IMR-90 (cell line): ENCODE data around the gene GSTP1. TPM values are rescaled to one million over a fixed set of nuclear protein-coding genes. Genes with fewer than 3 reads are reported as not detected.

Experiments
- ATAC-seq: fragments of 200-7000 bp; cut with Tn5 transposase; 2 replicates; pipeline ENCODE4 v1.9.1; 2020; ENCODE audit warnings: low read depth, mild to moderate bottlenecking, moderate library complexity
- BruUV-seq: library from RNA; stranded (reverse); fragments of 400-500 nt; replicated peaks from 2 replicates; lab custom pipeline; 2021; lab: Mats Ljungman, UMichigan
- CTCF ChIA-PET: fragments of 300-600 bp; formaldehyde crosslinking; extraction: SDS; loops from one replicate; lab custom pipeline; 2021; ENCODE audit warnings: antibody characterized with exemption; lab: Yijun Ruan, JAX
- POLR2A ChIA-PET: fragments of 300-600 bp; sonication (Branson Sonifier 250); formaldehyde crosslinking; loops from one replicate; lab custom pipeline; 2022; ENCODE audit warnings: antibody characterized with exemption; ENCODE audit not compliant: unreplicated experiment; lab: Charles Lee
- DNase-seq: peaks from one replicate; pipeline ENCODE4 v3.0.0; 2013
- H2AFZ ChIP-seq: replicated peaks from 2 replicates; pipeline ENCODE3; 2013; ENCODE audit warnings: low read length, mild to moderate bottlenecking; ENCODE audit not compliant: poor library complexity
- H2AK5ac ChIP-seq: 2 replicates; pipeline ENCODE4 v1.6.1; 2013; ENCODE audit warnings: low read depth, low read length, inconsistent platforms
- H2AK9ac ChIP-seq: replicated peaks from 2 replicates; pipeline ENCODE3; 2013; ENCODE audit warnings: mild to moderate bottlenecking, low read depth, low read length, moderate library complexity; ENCODE audit not compliant: poor library complexity
- H2BK120ac ChIP-seq: 2 replicates; pipeline ENCODE4 v1.6.1; 2013; ENCODE audit warnings: low read depth, low read length, inconsistent platforms
- H2BK15ac ChIP-seq: 3 replicates; pipeline ENCODE4 v1.6.1; 2013; ENCODE audit warnings: low read depth, low read length, inconsistent platforms
- H2BK20ac ChIP-seq: 2 replicates; pipeline ENCODE4 v1.6.1; 2013; ENCODE audit warnings: low read depth, mild to moderate bottlenecking, inconsistent platforms, low read length, moderate library complexity
- H2BK5ac ChIP-seq: 2 replicates; pipeline ENCODE4 v1.6.1; 2013; ENCODE audit warnings: mild to moderate bottlenecking, low read depth, low read length, inconsistent platforms; ENCODE audit not compliant: poor library complexity, severe bottlenecking
- H3K14ac ChIP-seq: replicated peaks from 2 replicates; pipeline ENCODE4 v1.6.1; 2013; ENCODE audit warnings: low read depth, low read length, inconsistent platforms
- H3K18ac ChIP-seq: 2 replicates; pipeline ENCODE4 v1.6.1; 2013; ENCODE audit warnings: low read depth, low read length, control low read depth
- H3K23ac ChIP-seq: 2 replicates; pipeline ENCODE4 v1.6.1; 2013; ENCODE audit warnings: low read depth, low read length, inconsistent platforms
- H3K27ac ChIP-seq: 2 replicates; pipeline ENCODE4 v1.5.1; 2013; ENCODE audit warnings: mild to moderate bottlenecking, control low read depth, low read length; ENCODE audit not compliant: insufficient read depth
- H3K27me3 ChIP-seq: 2 replicates; pipeline ENCODE4 v1.6.1; 2013; ENCODE audit warnings: low read length; ENCODE audit not compliant: control insufficient read depth, insufficient read depth
- H3K36me3 ChIP-seq: 2 replicates; pipeline ENCODE4 v1.6.1; 2013; ENCODE audit warnings: low read length, mixed read lengths; ENCODE audit not compliant: control insufficient read depth, insufficient read depth
- H3K4ac ChIP-seq: 2 replicates; pipeline ENCODE4 v1.6.1; 2013; ENCODE audit warnings: low read depth, low read length, inconsistent platforms
- H3K4me1 ChIP-seq: 2 replicates; pipeline ENCODE4 v1.6.1; 2013; ENCODE audit warnings: low read length, mixed read lengths; ENCODE audit not compliant: control insufficient read depth, insufficient read depth
- H3K4me2 ChIP-seq: 2 replicates; pipeline ENCODE4 v1.6.1; 2013; ENCODE audit warnings: low read depth, mild to moderate bottlenecking, control low read depth, low read length, moderate library complexity
- H3K4me3 ChIP-seq: 2 replicates; pipeline ENCODE4 v1.5.1; 2013; ENCODE audit warnings: low read depth, mild to moderate bottlenecking, control low read depth, low read length, moderate library complexity; ENCODE audit not compliant: insufficient read depth
- H3K56ac ChIP-seq: 2 replicates; pipeline ENCODE4 v1.6.1; 2013; ENCODE audit warnings: low read length, inconsistent platforms; ENCODE audit not compliant: insufficient read depth; ENCODE audit errors: extremely low read depth
- H3K79me1 ChIP-seq, 2 experiments: 2 replicates each; pipeline ENCODE4 v1.6.1; 2013; ENCODE audit warnings: low read length in 2 of 2, inconsistent platforms in 1 of 2, low read depth in 1 of 2
- H3K9ac ChIP-seq: 2 replicates; pipeline ENCODE4 v1.6.1; 2013; ENCODE audit warnings: low read depth, low read length, control low read depth
- H3K9me1 ChIP-seq: 2 replicates; pipeline ENCODE4 v1.6.1; 2013; ENCODE audit warnings: low read length, inconsistent platforms; ENCODE audit not compliant: insufficient read depth
- H3K9me3 ChIP-seq: 2 replicates; pipeline ENCODE4 v1.6.1; 2013; ENCODE audit warnings: low read length; ENCODE audit not compliant: control insufficient read depth, insufficient read depth
- H4K20me1 ChIP-seq: 2 replicates; pipeline ENCODE4 v1.6.1; 2013; ENCODE audit warnings: low read length, inconsistent platforms; ENCODE audit not compliant: insufficient read depth
- H4K5ac ChIP-seq: 2 replicates; pipeline ENCODE4 v1.6.1; 2013; ENCODE audit warnings: mild to moderate bottlenecking, low read depth, low read length, control low read depth
- H4K8ac ChIP-seq, 2 experiments: 2 replicates each; pipeline ENCODE4 v1.6.1; 2013; ENCODE audit warnings: low read depth in 2 of 2, low read length in 2 of 2, control low read depth in 1 of 2, inconsistent platforms in 1 of 2
- H4K91ac ChIP-seq: 2 replicates; pipeline ENCODE4 v1.6.1; 2013; ENCODE audit warnings: low read depth, low read length, inconsistent platforms; ENCODE audit not compliant: insufficient read depth
- CEBPB ChIP-seq: IDR thresholded peaks from 2 replicates; pipeline ENCODE4 v1.6.1; 2012; ENCODE audit warnings: low read depth, low read length, improper control_type of control experiment
- MAFK ChIP-seq: IDR thresholded peaks from 2 replicates; pipeline ENCODE4 v1.6.1; 2012; ENCODE audit warnings: low read depth, low read length, improper control_type of control experiment
- MAZ ChIP-seq: IDR thresholded peaks from 2 replicates; pipeline ENCODE4 v1.6.1; 2012; ENCODE audit warnings: low read depth, mild to moderate bottlenecking, low read length, improper control_type of control experiment, moderate library complexity, borderline replicate concordance
- MXI1 ChIP-seq: IDR thresholded peaks from 2 replicates; pipeline ENCODE4 v1.6.1; 2012; ENCODE audit warnings: low read depth, mild to moderate bottlenecking, low read length, moderate library complexity, borderline replicate concordance
- RAD21 ChIP-seq: IDR thresholded peaks from 2 replicates; pipeline ENCODE4 v1.6.1; 2012; ENCODE audit warnings: low read length, improper control_type of control experiment
- RCOR1 ChIP-seq: IDR thresholded peaks from 2 replicates; pipeline ENCODE4 v1.6.1; 2012; ENCODE audit warnings: mild to moderate bottlenecking, low read length, improper control_type of control experiment; ENCODE audit not compliant: insufficient replicate concordance
- SMC3 ChIP-seq: fragments of 150-350 bp; IDR thresholded peaks from 2 replicates; pipeline ENCODE4 v1.6.1; 2016; ENCODE audit warnings: low read depth, mild to moderate bottlenecking, antibody characterized with exemption, low read length, moderate library complexity
- WGBS, 2 experiments: methylation state at CpG; one replicate each; pipeline versions ENCODE4 v1.1.5 to v1.1.7; 2013; ENCODE audit warnings: missing lambda C conversion rate in 2 of 2; ENCODE audit not compliant: insufficient read length in 1 of 2; ENCODE audit errors: extremely low coverage in 2 of 2; 5-methylcytosine and 5-hydroxymethylcytosine counted together
- dilution Hi-C: fragments of 300-500 bp; cut with HindIII; formaldehyde crosslinking; loops from one replicate; pipeline ENCODE4 v1.14.3; 2018; ENCODE audit warnings: low sequenced_read_pairs; ENCODE audit not compliant: unreplicated experiment
- in situ Hi-C: fragments of 300-500 bp; cut with MboI; formaldehyde crosslinking; loops from 3 replicates; pipeline ENCODE4 v1.14.3; 2019; ENCODE audit warnings: low sequenced_read_pairs, inconsistent platforms, mixed read lengths
- intact Hi-C: fragments of 100-400 bp; cut with micrococcal nuclease; formaldehyde crosslinking; loops from 2 replicates; pipeline ENCODE4 v1.10.0; 2022
- polyA plus RNA-seq, 3 experiments: library from polyadenylated mRNA; depleted of rRNA; stranded (reverse); fragments of >200 nt; gene quantifications; 2 replicates each; pipeline ENCODE4 v1.2.3, GENCODE V29; 2012; ENCODE audit warnings: low replicate concordance in 1 of 3
- total RNA-seq: library from RNA; depleted of rRNA; stranded (reverse); fragments of >200 nt; gene quantifications from 2 replicates; pipeline ENCODE4 v1.2.3, GENCODE V29; 2012
- TF ChIP-seq, protein P1 (sequence below): fragments of 150-350 bp; IDR thresholded peaks from 2 replicates; pipeline ENCODE4 v1.6.1; 2016; ENCODE audit warnings: low read depth, mild to moderate bottlenecking, low read length, moderate library complexity, borderline replicate concordance
- TF ChIP-seq, protein P2 (sequence below): conservative IDR thresholded peaks from 2 replicates; pipeline ENCODE4 v1.5.1; 2012; ENCODE audit warnings: mild to moderate bottlenecking, low read depth, low read length, improper control_type of control experiment

Gene GSTP1
- total and polyA plus RNA-seq, 2 of the 4 experiments (the other 2 are of a cell fraction), result 947 to 1,539 TPM

DNA sequence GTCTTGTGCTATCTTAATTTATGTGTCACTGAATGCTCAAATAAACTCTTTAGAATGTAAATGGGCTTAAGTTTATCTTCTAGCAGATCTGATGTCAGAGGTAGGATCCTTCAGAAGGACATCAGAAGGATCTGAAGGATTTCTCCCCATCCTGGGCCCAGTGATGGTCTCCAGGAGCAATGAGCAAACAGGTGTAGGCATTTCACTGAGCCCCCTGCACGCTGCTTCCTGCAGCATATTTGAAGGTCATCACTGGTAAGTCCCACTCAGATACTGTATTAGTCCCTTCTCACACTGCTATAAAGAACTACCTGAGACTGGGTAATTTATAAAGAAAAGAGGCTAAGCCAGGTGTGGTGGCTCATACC lies 4.5 kb downstream of the GSTP1 start:
- in situ Hi-C loops (no loop called here), intact Hi-C loops (no loop called here), dilution Hi-C loops (no loop called here)
- Histone ChIP-seq H2AK5ac (no peak overlapping the region), H3K9me3 (no peaks in the 10 kb centered on the region), H3K9ac (no peak overlapping the region), H3K36me3 (peaks cover 20% of the 10 kb centered on the region), H4K91ac (no peak overlapping the region), H3K18ac (no peak overlapping the region), H4K20me1 (peaks cover 31% of the 10 kb centered on the region), H3K56ac (no peak overlapping the region), H2BK20ac (no peak overlapping the region), H3K9me1 (peaks cover 12% of the 10 kb centered on the region), H2BK120ac (no peak overlapping the region), H3K4me3 (no peak overlapping the region), H2BK15ac (no peak overlapping the region), H3K4ac (no peak overlapping the region), H4K8ac (no peak overlapping the region), H2BK5ac (no peak overlapping the region), H3K27me3 (peaks cover under 1% of the 10 kb centered on the region; the same call in 1 of the 2 replicates), H2AK9ac (no peak overlapping the region), H2AFZ (no peak overlapping the region), H3K79me1 (peaks cover 18 to 39% of the 10 kb centered on the region in 2 experiments), H3K27ac (no peak overlapping the region), H3K14ac (no peak overlapping the region), H4K5ac (no peak overlapping the region), H3K4me2 (no peak overlapping the region), H3K4me1 (peaks cover 11% of the 10 kb centered on the region), H3K23ac (no peak overlapping the region)
- no CpG with 5 or more reads among the region's 1 CpG for WGBS, 2 experiments
- POLR2A ChIA-PET, result no interaction called here
- ATAC-seq (no peak), DNase-seq (no peak)
- TF ChIP-seq MAZ (no peak), RAD21 (no peak), SMC3 (no peak), MXI1 (no peak), RCOR1 (no peak), CEBPB (no peak), MAFK (no peak)
- TF ChIP-seq, protein P1, sequence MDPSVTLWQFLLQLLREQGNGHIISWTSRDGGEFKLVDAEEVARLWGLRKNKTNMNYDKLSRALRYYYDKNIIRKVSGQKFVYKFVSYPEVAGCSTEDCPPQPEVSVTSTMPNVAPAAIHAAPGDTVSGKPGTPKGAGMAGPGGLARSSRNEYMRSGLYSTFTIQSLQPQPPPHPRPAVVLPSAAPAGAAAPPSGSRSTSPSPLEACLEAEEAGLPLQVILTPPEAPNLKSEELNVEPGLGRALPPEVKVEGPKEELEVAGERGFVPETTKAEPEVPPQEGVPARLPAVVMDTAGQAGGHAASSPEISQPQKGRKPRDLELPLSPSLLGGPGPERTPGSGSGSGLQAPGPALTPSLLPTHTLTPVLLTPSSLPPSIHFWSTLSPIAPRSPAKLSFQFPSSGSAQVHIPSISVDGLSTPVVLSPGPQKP, result no peak
- TF ChIP-seq, protein P2, sequence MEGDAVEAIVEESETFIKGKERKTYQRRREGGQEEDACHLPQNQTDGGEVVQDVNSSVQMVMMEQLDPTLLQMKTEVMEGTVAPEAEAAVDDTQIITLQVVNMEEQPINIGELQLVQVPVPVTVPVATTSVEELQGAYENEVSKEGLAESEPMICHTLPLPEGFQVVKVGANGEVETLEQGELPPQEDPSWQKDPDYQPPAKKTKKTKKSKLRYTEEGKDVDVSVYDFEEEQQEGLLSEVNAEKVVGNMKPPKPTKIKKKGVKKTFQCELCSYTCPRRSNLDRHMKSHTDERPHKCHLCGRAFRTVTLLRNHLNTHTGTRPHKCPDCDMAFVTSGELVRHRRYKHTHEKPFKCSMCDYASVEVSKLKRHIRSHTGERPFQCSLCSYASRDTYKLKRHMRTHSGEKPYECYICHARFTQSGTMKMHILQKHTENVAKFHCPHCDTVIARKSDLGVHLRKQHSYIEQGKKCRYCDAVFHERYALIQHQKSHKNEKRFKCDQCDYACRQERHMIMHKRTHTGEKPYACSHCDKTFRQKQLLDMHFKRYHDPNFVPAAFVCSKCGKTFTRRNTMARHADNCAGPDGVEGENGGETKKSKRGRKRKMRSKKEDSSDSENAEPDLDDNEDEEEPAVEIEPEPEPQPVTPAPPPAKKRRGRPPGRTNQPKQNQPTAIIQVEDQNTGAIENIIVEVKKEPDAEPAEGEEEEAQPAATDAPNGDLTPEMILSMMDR, result no peak
- no TSS peak for BruUV-seq
- CTCF ChIA-PET, result no interaction called here
